GM21723 (cell line): ENCODE data around the gene PRX.
"Not testable (repeated sequence)": the region's sequence is repeated elsewhere in the genome, so short reads cannot be mapped to it uniquely, and the experiment has no call there.

Experiments used
- ATAC-seq: cut with Tn5 transposase; IDR thresholded peaks from one replicate; pipeline ENCODE4 v1.9.1; 2021; ENCODE audit warnings: mild to moderate bottlenecking, moderate library complexity; ENCODE audit not compliant: unreplicated experiment

PRX gene

GRCh38 chr19:40413291-40413845 is at the start of gene PRX:
Gene PRX, minus strand, starts transcription at chr19:40413378. Its CDS starts 5,446 bp downstream, at chr19:40407932.
- no peak for ATAC-seq

- no peak for ATAC-seq
Measured at GRCh38 chr19:40461669-40462221, 48.6 kb upstream of the PRX start.

- no peak for ATAC-seq
Measured at GRCh38 chr19:40460185-40460584, 47.0 kb upstream of the PRX start.

- ATAC-seq, result no peak
Measured at GRCh38 chr19:40458597-40458974, 45.4 kb upstream of the PRX start.

- no peak for ATAC-seq
Measured at GRCh38 chr19:40457953-40458596, 44.9 kb upstream of the PRX start.

- no peak for ATAC-seq
Measured at GRCh38 chr19:40457048-40457447, 43.9 kb upstream of the PRX start.

- ATAC-seq, result not testable (repeated sequence)
Measured at GRCh38 chr19:40453943-40454342, 40.8 kb upstream of the PRX start.

- no peak for ATAC-seq
Measured at GRCh38 chr19:40453151-40453735, 40.1 kb upstream of the PRX start.

GRCh38 chr19:40452016-40452415 is 38.8 kb upstream of the PRX start:
- no peak for ATAC-seq

- no peak for ATAC-seq
Measured at GRCh38 chr19:40450664-40451063, 37.5 kb upstream of the PRX start.

- ATAC-seq, result no peak
Measured at GRCh38 chr19:40449506-40449905, 36.3 kb upstream of the PRX start.

- ATAC-seq, result no peak
Measured at GRCh38 chr19:40446263-40446784, 33.1 kb upstream of the PRX start.

GRCh38 chr19:40445780-40446262 is 32.6 kb upstream of the PRX start:
- ATAC-seq, result no peak

- no peak for ATAC-seq
Measured at GRCh38 chr19:40444825-40445312, 31.7 kb upstream of the PRX start.

GRCh38 chr19:40444000-40444824 is 31.0 kb upstream of the PRX start, which contains the start of gene SERTAD3:
Gene SERTAD3, minus strand, starts transcription at chr19:40444335. Its CDS starts 2,255 bp downstream, at chr19:40442080.
- ATAC-seq, result peak; percentile 65

GRCh38 chr19:40443131-40443999 is 30.2 kb upstream of the PRX start:
- peak; percentile 63 for ATAC-seq

- ATAC-seq, result no peak
Measured at GRCh38 chr19:40442328-40443130, 29.4 kb upstream of the PRX start.

GRCh38 chr19:40441719-40442253 is 28.6 kb upstream of the PRX start:
- ATAC-seq, result no peak

GRCh38 chr19:40438284-40438683 is 25.1 kb upstream of the PRX start:
- no peak for ATAC-seq
